ENCODE data around the gene CUX1.
"Not testable (repeated sequence)": the region's sequence is repeated elsewhere in the genome, so short reads cannot be mapped to it uniquely, and the experiment has no call there.

Gene CUX1

GRCh38 chr7:102225025-102225424 lies 407.6 kb downstream of the CUX1 start:
- DNase-seq: no peak

- DNase-seq: no peak
These were observed 409.9 kb downstream of the CUX1 start for GRCh38 chr7:102227371-102227770.

- no peak for DNase-seq
These were observed 411.5 kb downstream of the CUX1 start for GRCh38 chr7:102228935-102229334.

- not testable (repeated sequence) for DNase-seq
These were observed 412.7 kb downstream of the CUX1 start for GRCh38 chr7:102230162-102230561.

GRCh38 chr7:102230593-102230992 lies 413.2 kb downstream of the CUX1 start:
- no peak for DNase-seq

- DNase-seq: no peak
These were observed 415.3 kb downstream of the CUX1 start for GRCh38 chr7:102232611-102233286.

GRCh38 chr7:102234131-102234530 lies 416.7 kb downstream of the CUX1 start:
- no peak for DNase-seq

- DNase-seq: no peak
These were observed 417.6 kb downstream of the CUX1 start for GRCh38 chr7:102234801-102235550.

GRCh38 chr7:102236102-102236501 lies 418.7 kb downstream of the CUX1 start:
- DNase-seq: no peak

- peak; percentile 38 for DNase-seq
These were observed 419.3 kb downstream of the CUX1 start for GRCh38 chr7:102236592-102237287.

GRCh38 chr7:102239206-102239820 lies 421.9 kb downstream of the CUX1 start:
- DNase-seq: no peak

GRCh38 chr7:102241431-102241830 lies 424.0 kb downstream of the CUX1 start:
- DNase-seq: no peak

GRCh38 chr7:102244601-102245000 lies 427.2 kb downstream of the CUX1 start:
- DNase-seq: no peak

- no peak for DNase-seq
These were observed 430.6 kb downstream of the CUX1 start for GRCh38 chr7:102248081-102248455.

- DNase-seq: no peak
These were observed 431.3 kb downstream of the CUX1 start for GRCh38 chr7:102248456-102249395.

GRCh38 chr7:102251531-102252365 lies 434.3 kb downstream of the CUX1 start:
- DNase-seq: no peak

GRCh38 chr7:102252366-102252982 lies 435.0 kb downstream of the CUX1 start:
- DNase-seq: no peak

- no peak for DNase-seq
These were observed 435.9 kb downstream of the CUX1 start for GRCh38 chr7:102253066-102253972.

GRCh38 chr7:102253973-102254370 lies 436.5 kb downstream of the CUX1 start:
- no peak for DNase-seq

- no peak for DNase-seq
These were observed 437.1 kb downstream of the CUX1 start for GRCh38 chr7:102254521-102254920.
